ENCODE results near the gene TXLNB. TPM values are rescaled to one million over a fixed set of nuclear protein-coding genes. Genes with fewer than 3 reads are reported as not detected.

TXLNB gene
- polyA plus RNA-seq, 1 experiment = 1.3 TPM

DNA sequence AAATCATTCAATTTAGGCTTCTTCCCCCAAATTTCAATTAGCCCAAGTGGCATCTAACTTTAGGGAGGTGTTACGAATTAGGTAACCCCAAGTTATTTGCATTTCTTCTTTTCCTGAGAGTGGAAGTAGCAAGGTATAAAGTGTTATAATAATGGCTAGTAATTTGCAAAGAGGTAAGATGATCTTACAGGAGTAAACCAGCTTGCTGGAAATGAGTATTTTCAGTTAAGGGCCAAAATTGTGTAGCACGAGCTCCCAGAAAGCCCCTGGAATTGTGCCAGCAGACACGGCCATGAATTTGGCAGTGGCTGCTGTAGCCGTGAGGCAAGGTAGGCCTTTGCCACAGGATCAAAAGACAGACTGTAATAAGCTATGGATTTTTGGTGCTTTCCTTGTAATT is 44.7 kb upstream of the TXLNB start:
- no peaks in the 10 kb centered on the region for H3K9me3 ChIP-seq (ENCODE audit: control insufficient read depth, insufficient read depth, low read length)
- TF ChIP-seq, protein P1, sequence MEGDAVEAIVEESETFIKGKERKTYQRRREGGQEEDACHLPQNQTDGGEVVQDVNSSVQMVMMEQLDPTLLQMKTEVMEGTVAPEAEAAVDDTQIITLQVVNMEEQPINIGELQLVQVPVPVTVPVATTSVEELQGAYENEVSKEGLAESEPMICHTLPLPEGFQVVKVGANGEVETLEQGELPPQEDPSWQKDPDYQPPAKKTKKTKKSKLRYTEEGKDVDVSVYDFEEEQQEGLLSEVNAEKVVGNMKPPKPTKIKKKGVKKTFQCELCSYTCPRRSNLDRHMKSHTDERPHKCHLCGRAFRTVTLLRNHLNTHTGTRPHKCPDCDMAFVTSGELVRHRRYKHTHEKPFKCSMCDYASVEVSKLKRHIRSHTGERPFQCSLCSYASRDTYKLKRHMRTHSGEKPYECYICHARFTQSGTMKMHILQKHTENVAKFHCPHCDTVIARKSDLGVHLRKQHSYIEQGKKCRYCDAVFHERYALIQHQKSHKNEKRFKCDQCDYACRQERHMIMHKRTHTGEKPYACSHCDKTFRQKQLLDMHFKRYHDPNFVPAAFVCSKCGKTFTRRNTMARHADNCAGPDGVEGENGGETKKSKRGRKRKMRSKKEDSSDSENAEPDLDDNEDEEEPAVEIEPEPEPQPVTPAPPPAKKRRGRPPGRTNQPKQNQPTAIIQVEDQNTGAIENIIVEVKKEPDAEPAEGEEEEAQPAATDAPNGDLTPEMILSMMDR (IDR thresholded peaks at IDR 0.05; ENCODE audit: low read depth, low read length) = no peak
- H3K27ac ChIP-seq (ENCODE audit: low read depth, low read length) = no peak overlapping the region
- no peaks in the 10 kb centered on the region for H3K27me3 ChIP-seq (ENCODE audit: control insufficient read depth, insufficient read depth, low read length)
- CTCF ChIA-PET = interaction anchor here (0.8 kb wide), 1 partner anchor 28 kb away, joined by 3 read pairs; no protein-coding TSS in a partner anchor
- POLR2A ChIA-PET = no interaction called here
- no peak overlapping the region for H3K4me3 ChIP-seq (ENCODE audit: low read depth, low read length)
- DNase-seq (ENCODE audit: low read depth, low spot score) = no peak

DNA sequence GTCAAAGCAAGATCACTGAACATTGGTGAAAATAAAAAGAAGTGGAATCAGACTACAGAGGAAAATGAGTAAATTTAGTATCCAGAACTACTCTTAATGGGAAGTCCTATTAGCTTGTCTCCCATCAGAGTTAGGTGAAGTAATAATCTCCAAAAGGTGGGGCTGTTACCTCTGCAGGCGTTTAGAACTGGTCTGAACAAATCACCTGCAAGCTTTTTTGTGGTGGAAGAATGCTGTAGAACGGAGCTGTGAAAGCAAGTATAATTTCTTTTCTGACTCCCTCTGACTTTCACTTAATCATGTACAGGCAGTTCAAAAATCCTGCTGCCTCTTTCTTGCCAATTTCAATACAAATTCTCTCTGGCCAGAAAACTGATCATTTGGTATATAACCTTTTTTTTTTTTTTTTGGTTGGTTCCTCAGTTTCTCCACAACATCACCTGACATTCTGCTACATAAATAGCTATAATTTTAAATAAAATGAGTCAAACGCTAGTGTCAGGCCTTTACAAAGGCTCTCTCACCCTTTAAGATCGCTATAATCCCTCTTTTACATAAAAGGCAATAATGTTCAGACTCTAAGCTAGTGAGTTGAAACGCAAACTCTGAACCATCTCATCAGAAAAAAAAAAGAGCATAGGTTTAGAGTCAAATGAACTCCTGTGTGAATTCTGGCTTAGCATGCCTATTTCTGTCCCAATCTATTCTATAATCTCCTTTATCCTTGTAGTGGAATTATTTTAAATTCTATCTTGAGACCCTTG is 43.8 kb upstream of the TXLNB start:
- no peak overlapping the region for H3K4me3 ChIP-seq (ENCODE audit: low read depth, low read length)
- H3K9me3 ChIP-seq (ENCODE audit: control insufficient read depth, insufficient read depth, low read length) = no peaks in the 10 kb centered on the region
- TF ChIP-seq, protein P1 (IDR thresholded peaks at IDR 0.05; ENCODE audit: low read depth, low read length) = no peak
- POLR2A ChIA-PET = interaction anchor here (0.7 kb wide), 1 partner anchor 530 kb away, joined by 5 read pairs; no protein-coding TSS in a partner anchor
- CTCF ChIA-PET = interaction anchor here (0.8 kb wide), 1 partner anchor 116 kb away, joined by 3 read pairs; no protein-coding TSS in a partner anchor
- no peak overlapping the region for H3K27ac ChIP-seq (ENCODE audit: low read depth, low read length)
- H3K27me3 ChIP-seq (ENCODE audit: control insufficient read depth, insufficient read depth, low read length) = no peaks in the 10 kb centered on the region
- DNase-seq (ENCODE audit: low read depth, low spot score) = no peak

DNA sequence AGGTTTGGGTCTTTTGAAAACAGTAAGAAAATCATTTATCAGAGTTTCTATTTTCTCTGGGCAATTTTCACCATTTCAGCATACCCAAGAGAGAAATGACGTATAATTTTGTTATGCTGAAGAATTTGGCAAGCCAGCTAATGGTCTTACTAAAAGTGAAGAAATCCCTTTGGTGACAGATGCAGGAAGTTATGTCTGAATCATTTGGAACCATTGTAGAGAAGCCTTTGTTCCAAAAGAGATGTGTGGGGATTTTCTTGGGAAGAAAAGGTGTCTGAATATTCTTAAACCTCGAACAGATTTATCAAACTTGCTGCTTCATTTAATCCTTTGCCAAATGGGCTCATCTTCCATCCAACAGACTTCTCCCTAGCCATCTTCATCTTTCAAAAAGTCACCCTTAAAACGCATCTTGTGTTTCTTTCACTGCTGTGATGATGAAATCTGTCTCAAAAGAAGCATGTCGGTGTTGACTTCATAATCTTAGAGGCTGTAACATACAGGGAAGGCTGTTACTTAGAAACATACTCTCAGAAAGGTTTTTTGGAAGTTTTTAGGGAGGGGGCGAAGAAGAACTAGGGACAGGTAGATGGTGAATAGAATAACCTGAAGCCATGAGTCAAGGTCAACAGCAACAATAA is 43.1 kb upstream of the TXLNB start:
- TF ChIP-seq, protein P1 (IDR thresholded peaks at IDR 0.05; ENCODE audit: low read depth, low read length) = no peak
- peak; percentile 71 for DNase-seq (ENCODE audit: low read depth, low spot score)
- CTCF ChIA-PET = interaction anchor here (0.7 to 0.8 kb wide), 2 partner anchors 115 to 349 kb away, joined by 3 read pairs; no protein-coding TSS in a partner anchor
- H3K9me3 ChIP-seq (ENCODE audit: control insufficient read depth, insufficient read depth, low read length) = no peaks in the 10 kb centered on the region
- H3K4me3 ChIP-seq (ENCODE audit: low read depth, low read length) = no peak overlapping the region
- H3K27me3 ChIP-seq (ENCODE audit: control insufficient read depth, insufficient read depth, low read length) = no peaks in the 10 kb centered on the region
- peak overlapping the region; percentile 77 for H3K27ac ChIP-seq (ENCODE audit: low read depth, low read length)
- POLR2A ChIA-PET = no interaction called here

DNA sequence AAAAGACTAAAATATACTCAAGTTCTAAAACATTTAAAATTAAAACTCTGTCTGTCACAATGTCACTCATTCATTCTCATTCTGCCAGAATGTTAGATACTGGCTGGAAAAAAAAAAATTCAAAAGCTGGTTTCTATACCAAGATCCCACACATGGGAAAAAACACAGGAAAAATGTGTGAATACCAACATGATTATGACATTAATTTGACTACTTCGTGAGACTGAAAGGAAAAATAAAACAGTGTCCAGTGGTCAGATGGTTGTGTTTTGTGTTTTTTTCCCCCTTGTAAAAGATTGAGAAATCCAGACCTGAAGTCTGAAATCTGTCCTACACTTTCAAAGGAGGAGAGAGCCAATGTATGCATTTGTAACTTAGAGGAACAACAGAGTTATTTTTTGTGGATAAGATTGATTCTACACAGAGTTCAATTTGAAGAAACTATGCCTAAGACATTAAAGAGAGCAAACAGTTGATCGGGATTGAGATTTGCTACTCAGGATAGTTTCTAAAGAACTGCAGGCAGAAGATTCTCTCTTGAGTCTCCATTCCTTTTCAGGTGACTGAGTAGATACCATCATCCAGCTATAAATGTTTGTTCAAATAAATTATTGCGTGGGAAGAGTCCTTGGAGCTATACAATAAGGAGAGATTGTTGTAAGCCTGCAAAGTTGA is 39.2 kb upstream of the TXLNB start:
- no peak overlapping the region for H3K27ac ChIP-seq (ENCODE audit: low read depth, low read length)
- CTCF ChIA-PET = interaction anchor here (2.2 kb wide), 1 partner anchor 17 kb away, joined by 5 read pairs; no protein-coding TSS in a partner anchor

More for the DNA sequence above, 39.2 kb upstream of the TXLNB start:
- no peak for DNase-seq (ENCODE audit: low read depth, low spot score)
- Histone ChIP-seq H3K4me3 (ENCODE audit: low read depth, low read length) (no peak overlapping the region), H3K27me3 (ENCODE audit: control insufficient read depth, insufficient read depth, low read length) (no peaks in the 10 kb centered on the region), H3K9me3 (ENCODE audit: control insufficient read depth, insufficient read depth, low read length) (no peaks in the 10 kb centered on the region)
- TF ChIP-seq, protein P1 (IDR thresholded peaks at IDR 0.05; ENCODE audit: low read depth, low read length) = no peak
- POLR2A ChIA-PET = no interaction called here

All from AG04450 (cell line).